ENCODE data around the gene BRD3OS. TPM values are rescaled to one million over a fixed set of nuclear protein-coding genes. Genes with fewer than 3 reads are reported as not detected.

BRD3OS gene
- total and polyA plus RNA-seq, 2 donors (not counting 3 experiments of a cell fraction or from before 2014, with no cell fraction given), result 11.9 to 15.4 TPM

- CTCF ChIA-PET, result no interaction called here
- H3K9ac ChIP-seq (replicated peaks; ENCODE audit: extremely low read depth, insufficient read depth, low read length), result no peak overlapping the region
- H2AFZ ChIP-seq (ENCODE audit: low read depth, low read length), result no peak overlapping the region
- H4K20me1 ChIP-seq (replicated peaks; ENCODE audit: control insufficient read depth, extremely low read depth, insufficient read depth, low read length), result no peaks in the 10 kb centered on the region
- intact Hi-C loops (cut with micrococcal nuclease) (no loop called here), dilution Hi-C loops (cut with MboI; ENCODE audit: extremely low pct_ligation_motif_present, low sequenced_read_pairs) (no loop called here)
- no peak overlapping the region for H3K27ac ChIP-seq (ENCODE audit: insufficient read depth, low read depth, low read length)
- H3K27me3 ChIP-seq (ENCODE audit: control insufficient read depth in 2 of 2, insufficient read depth in 2 of 2, low read length in 2 of 2), result no peaks in the 10 kb centered on the region
- H3K36me3 ChIP-seq (ENCODE audit: control insufficient read depth in 2 of 2, extremely low read depth in 1 of 2, insufficient read depth in 2 of 2, low read length in 2 of 2), result peaks cover 0 to 57% of the 10 kb centered on the region in 2 experiments
- no peak overlapping the region for H3K4me2 ChIP-seq (ENCODE audit: insufficient read depth, low read length)
- no peak for TF ChIP-seq GATA2 (IDR thresholded peaks at IDR 0.05; ENCODE audit: insufficient read depth, insufficient read length, low read depth, low read length)
- no peak for TF ChIP-seq MYC (IDR thresholded peaks at IDR 0.05; ENCODE audit: low read depth, low read length)
- TF ChIP-seq EZH2 (IDR thresholded peaks at IDR 0.05; ENCODE audit: borderline replicate concordance, low read depth, low read length, severe bottlenecking), result no peak
- no peak for TF ChIP-seq FOS (IDR thresholded peaks at IDR 0.05; ENCODE audit: borderline replicate concordance, insufficient read depth, low read length)
- TF ChIP-seq POLR2A (IDR thresholded peaks at IDR 0.05; ENCODE audit: low read depth, low read length), result no peak
- no peak for TF ChIP-seq POLR2AphosphoS5 (IDR thresholded peaks at IDR 0.05; ENCODE audit: insufficient read depth, low read depth, low read length)
- no peak for TF ChIP-seq CTCF (IDR thresholded peaks at IDR 0.05; ENCODE audit: extremely low read depth in 1 of 2, insufficient read depth in 1 of 2, low read depth in 1 of 2, low read length in 2 of 2)
- TF ChIP-seq, protein P1, sequence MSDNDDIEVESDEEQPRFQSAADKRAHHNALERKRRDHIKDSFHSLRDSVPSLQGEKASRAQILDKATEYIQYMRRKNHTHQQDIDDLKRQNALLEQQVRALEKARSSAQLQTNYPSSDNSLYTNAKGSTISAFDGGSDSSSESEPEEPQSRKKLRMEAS (IDR thresholded peaks at IDR 0.05; ENCODE audit: insufficient read depth, insufficient read length), result no peak
- POLR2A ChIA-PET, result no interaction called here
- no peaks in the 10 kb centered on the region for H3K9me1 ChIP-seq (replicated peaks; ENCODE audit: control insufficient read depth, extremely low read depth, insufficient read depth, low read length)
- no peaks in the 10 kb centered on the region for H3K4me1 ChIP-seq (ENCODE audit: control insufficient read depth, extremely low read depth, insufficient read depth, low read length)
- peaks cover 37% of the 10 kb centered on the region for H3K79me2 ChIP-seq (ENCODE audit: control insufficient read depth, insufficient read depth, low read length)
- no peak for FAIRE-seq
- no peaks in the 10 kb centered on the region for H3K9me3 ChIP-seq (replicated peaks; ENCODE audit: control insufficient read depth, insufficient read depth, low read length)
- no peak overlapping the region for H3K4me3 ChIP-seq (replicated peaks in 1 of 3; ENCODE audit: insufficient read depth in 1 of 3, low read depth in 1 of 3, low read length in 3 of 3)
- no peak for DNase-seq (ENCODE audit: low read depth, low spot score)
- no TSS peak for BruUV-seq (replicated peaks)
These were observed 27.2 kb downstream of the BRD3OS start for GRCh38 chr9:134052491-134052890.
